Prostate gland (tissue), 2 donors: ENCODE data around the gene OR1F1. TPM values are rescaled to one million over a fixed set of nuclear protein-coding genes. Genes with fewer than 3 reads are reported as not detected.

Experiments
- DNase-seq: peaks from one replicate; pipeline ENCODE4 v3.0.0-alpha.2; 2019; ENCODE audit warnings: low spot score
- H3K27ac ChIP-seq, 2 donors: fragments of 200-600 bp; sonication (generic); 2 replicates each; pipeline ENCODE4 v1.5.1; 2017 to 2019
- H3K27me3 ChIP-seq: fragments of 200-600 bp; sonication (generic); replicated peaks from 2 replicates; pipeline ENCODE4 v1.5.1; 2019; ENCODE audit not compliant: insufficient read depth
- H3K36me3 ChIP-seq, 2 donors: fragments of 200-600 bp; sonication (generic); 1 replicate in 1 of 2; 2 replicates in 1 of 2; pipeline versions ENCODE4 v1.5.1 to v1.8.1; 2017 to 2019
- H3K4me1 ChIP-seq: fragments of 200-600 bp; sonication (generic); replicated peaks from 2 replicates; pipeline ENCODE4 v1.5.1; 2019
- H3K4me3 ChIP-seq, 2 donors: fragments of 200-600 bp; sonication (generic); 2 replicates each; pipeline ENCODE4 v1.5.1; 2017 to 2019
- H3K9me3 ChIP-seq: fragments of 200-600 bp; sonication (generic); 2 replicates; pipeline ENCODE4 v1.5.1; 2017
- CTCF ChIP-seq, 4 experiments: fragments of 200-600 bp in 2 of 4; fragments of 450-650 bp in 2 of 4; sonication (generic) in 2 of 4; IDR thresholded peaks; 1 replicate in 3 of 4; 2 replicates in 1 of 4; pipeline ENCODE4 v1.5.1; 2016 to 2019; ENCODE audit warnings: antibody characterized with exemption in 4 of 4, mild to moderate bottlenecking in 2 of 4, moderate library complexity in 2 of 4
- POLR2A ChIP-seq: fragments of 450-650 bp; IDR thresholded peaks from one replicate; pipeline ENCODE4 v1.6.1; 2016; ENCODE audit warnings: antibody characterized with exemption, mild to moderate bottlenecking
- POLR2AphosphoS5 ChIP-seq: sonication (generic); formaldehyde crosslinking; IDR thresholded peaks from one replicate; pipeline ENCODE4 v1.6.1; 2017; ENCODE audit warnings: antibody characterized with exemption
- WGBS: methylation state at CpG from one replicate; pipeline ENCODE4 v1.1.5; 2018; 5-methylcytosine and 5-hydroxymethylcytosine counted together
- intact Hi-C: fragments of 100-400 bp; cut with DNase I; formaldehyde crosslinking; loops from one replicate; pipeline ENCODE4 v1.14.2; 2022
- total RNA-seq, 2 donors: library from RNA; depleted of rRNA; stranded (reverse); fragments of >200 nt; gene quantifications; one replicate each; pipeline ENCODE4 v1.1.0, GENCODE V29; 2016

The OR1F1 gene
- total RNA-seq, 2 donors from 2014 or later, result not detected

- intact Hi-C loops, result loop anchor here (10.0 kb wide), 1 partner anchor 112 kb away; no protein-coding TSS in a partner anchor
- DNase-seq, result no peak
- TF ChIP-seq CTCF (IDR thresholded peaks at IDR 0.05) (no peak), POLR2AphosphoS5 (no peak), POLR2A (no peak)
- Histone ChIP-seq H3K27me3 (no peaks in the 10 kb centered on the region), H3K36me3 (no peaks in the 10 kb centered on the region), H3K27ac (peak overlapping the region; percentile 43 to 64), H3K4me1 (peaks cover 6% of the 10 kb centered on the region), H3K9me3 (no peaks in the 10 kb centered on the region), H3K4me3 (peak overlapping the region in 1 of 2 donors; percentile 33)
- WGBS, result 9% methylated on average over 8 of the region's 8 CpGs
Observed at GRCh38 chr16:3152991-3153368, 35.0 kb upstream of the OR1F1 start.

- 97% methylated on average over 2 of the region's 2 CpGs for WGBS
- Histone ChIP-seq H3K36me3 (no peaks in the 10 kb centered on the region), H3K27me3 (no peaks in the 10 kb centered on the region), H3K27ac (no peak overlapping the region), H3K4me3 (no peak overlapping the region), H3K4me1 (no peaks in the 10 kb centered on the region), H3K9me3 (no peaks in the 10 kb centered on the region)
- intact Hi-C loops, result loop anchor here (10.0 kb wide), 1 partner anchor 110 kb away; no protein-coding TSS in a partner anchor
- no peak for DNase-seq
- no peak for TF ChIP-seq POLR2AphosphoS5
- no peak for TF ChIP-seq POLR2A
- TF ChIP-seq CTCF (IDR thresholded peaks at IDR 0.05), result no peak
Observed at GRCh38 chr16:3155181-3155580, 32.8 kb upstream of the OR1F1 start.

GRCh38 chr16:3155972-3156371, 32.0 kb upstream of the OR1F1 start:
- Histone ChIP-seq H3K4me3 (no peak overlapping the region), H3K4me1 (no peaks in the 10 kb centered on the region), H3K27ac (no peak overlapping the region), H3K9me3 (no peaks in the 10 kb centered on the region), H3K27me3 (no peaks in the 10 kb centered on the region), H3K36me3 (no peaks in the 10 kb centered on the region)
- TF ChIP-seq POLR2A, result no peak
- no peak for TF ChIP-seq CTCF (IDR thresholded peaks at IDR 0.05)
- no peak for TF ChIP-seq POLR2AphosphoS5
- DNase-seq, result no peak
- intact Hi-C loops, result loop anchor here (10.0 kb wide), 1 partner anchor 109 kb away; no protein-coding TSS in a partner anchor
- 96% methylated on average over 3 of the region's 3 CpGs for WGBS

- H3K4me1 ChIP-seq, result no peaks in the 10 kb centered on the region
- H3K27ac ChIP-seq, result peak overlapping the region; percentile 83 to 90
- intact Hi-C loops, result loop anchor here (10.0 kb wide), 1 partner anchor 107 kb away; no protein-coding TSS in a partner anchor
- no peaks in the 10 kb centered on the region for H3K27me3 ChIP-seq
- peak; percentile 29 for TF ChIP-seq POLR2AphosphoS5
- TF ChIP-seq CTCF (IDR thresholded peaks at IDR 0.05), result no peak
- WGBS, result 1% methylated on average over 49 of the region's 59 CpGs
- no peaks in the 10 kb centered on the region for H3K9me3 ChIP-seq
- H3K36me3 ChIP-seq, result no peaks in the 10 kb centered on the region
- DNase-seq, result peak; percentile 39
- peak overlapping the region; percentile 56 to 59 for H3K4me3 ChIP-seq
Observed at GRCh38 chr16:3157229-3158025, 30.6 kb upstream of the OR1F1 start.
